HCT116 (cell line): Measurements from ENCODE around the gene MRPS2.

Experiments
- CEBPB ChIP-seq: IDR thresholded peaks from 2 replicates; pipeline ENCODE4 v1.6.1; 2012; ENCODE audit warnings: low read depth
- EGR1 ChIP-seq: IDR thresholded peaks from 2 replicates; pipeline ENCODE4 v1.6.1; 2012; ENCODE audit warnings: low read depth
- ELF1 ChIP-seq: IDR thresholded peaks from 2 replicates; pipeline ENCODE4 v1.6.1; 2012; ENCODE audit warnings: low read depth, borderline replicate concordance
- EZH2 ChIP-seq: fragments of 200-600 bp; sonication (generic); IDR thresholded peaks from 2 replicates; pipeline ENCODE4 v1.6.1; 2017; ENCODE audit warnings: antibody characterized with exemption, mixed run types
- EZH2phosphoT487 ChIP-seq: fragments of 200-600 bp; IDR thresholded peaks from 2 replicates; pipeline ENCODE4 v1.6.1; 2018; ENCODE audit warnings: antibody characterized with exemption, borderline replicate concordance
- JUND ChIP-seq: IDR thresholded peaks from 2 replicates; pipeline ENCODE4 v1.6.1; 2012
- POLR2A ChIP-seq: IDR thresholded peaks from 2 replicates; pipeline ENCODE4 v1.7.0; 2011; ENCODE audit warnings: borderline replicate concordance; ENCODE audit not compliant: insufficient read depth, insufficient read length; ENCODE audit errors: extremely low read depth
- POLR2AphosphoS5 ChIP-seq: IDR thresholded peaks from 2 replicates; pipeline ENCODE4 v1.6.1; 2011; ENCODE audit warnings: mild to moderate bottlenecking, low read depth, low read length, moderate library complexity
- SP1 ChIP-seq: IDR thresholded peaks from 2 replicates; pipeline ENCODE4 v1.6.1; 2012; ENCODE audit warnings: low read depth
- TCF7L2 ChIP-seq: IDR thresholded peaks from 2 replicates; pipeline ENCODE4 v1.7.0; 2011; ENCODE audit warnings: borderline replicate concordance, inconsistent platforms; ENCODE audit not compliant: insufficient read depth, insufficient read length; ENCODE audit errors: extremely low read depth
- ZNF274 ChIP-seq: fragments of 200-500 bp; sonication (Bioruptor generic); IDR thresholded peaks from 2 replicates; pipeline ENCODE4 v1.6.1; 2014; ENCODE audit warnings: mild to moderate bottlenecking, low read depth, low read length, inconsistent platforms
- TF ChIP-seq, protein P1 (sequence below), 3 experiments: fragments of 200-600 bp in 1 of 3; sonication (generic) in 1 of 3; IDR thresholded peaks in 2 of 3; conservative IDR thresholded peaks in 1 of 3; 2 replicates each; pipeline ENCODE4 v1.5.1; 2012 to 2017; ENCODE audit warnings: low read depth in 2 of 3, low read length in 2 of 3, antibody characterized with exemption in 1 of 3, borderline replicate concordance in 1 of 3, control low read depth in 1 of 3, mild to moderate bottlenecking in 1 of 3, mixed read lengths in 1 of 3, mixed run types in 1 of 3, moderate library complexity in 1 of 3; ENCODE audit not compliant: insufficient read depth in 1 of 3
- TF ChIP-seq, protein P2 (sequence below): IDR thresholded peaks from 2 replicates; pipeline ENCODE4 v1.6.1; 2012; ENCODE audit warnings: low read depth
- TF ChIP-seq, protein P3 (sequence below): IDR thresholded peaks from 2 replicates; pipeline ENCODE4 v1.6.1; 2012

DNA sequence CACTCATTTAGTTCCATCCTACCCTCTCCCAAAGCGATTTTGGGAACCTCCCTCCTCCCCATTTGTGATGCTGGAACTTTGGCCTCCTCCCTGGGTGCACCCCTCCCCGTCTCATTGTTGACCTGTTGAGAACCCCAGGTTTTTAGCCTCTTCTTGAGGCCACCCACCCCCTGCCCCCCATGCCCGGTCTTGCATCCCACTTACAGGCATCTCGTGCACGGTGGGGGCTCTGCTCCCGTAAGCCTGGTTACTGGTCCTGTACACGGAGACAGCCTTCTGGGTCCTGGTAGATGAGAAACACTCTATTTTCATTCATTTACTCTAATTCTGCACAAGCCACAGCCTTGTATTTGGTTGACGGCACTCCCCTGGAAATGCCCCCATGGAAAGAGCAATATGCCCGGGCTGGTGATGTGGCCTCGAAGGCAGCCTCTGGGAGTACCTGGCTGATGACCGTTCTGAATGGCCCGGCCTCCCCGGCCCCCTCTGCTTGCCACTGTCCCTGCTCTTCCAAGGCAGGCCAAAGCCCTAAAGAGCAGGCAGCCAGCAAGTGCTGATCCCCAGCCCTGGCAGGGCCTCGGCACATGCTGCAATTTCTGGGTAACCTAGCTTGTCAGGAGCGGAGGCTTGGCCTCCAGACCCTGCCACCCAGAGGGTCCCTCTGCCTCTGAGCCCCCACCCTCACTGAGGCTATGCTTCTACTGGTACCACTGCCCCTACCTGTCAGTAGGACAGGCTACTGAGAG is 1.9 kb upstream of the MRPS2 start:
- TF ChIP-seq CEBPB (no peak), EZH2 (no peak), EZH2phosphoT487 (no peak), POLR2A (no peak), TCF7L2 (no peak), JUND (no peak), ZNF274 (no peak), SP1 (no peak), POLR2AphosphoS5 (no peak), ELF1 (no peak), EGR1 (no peak)
- TF ChIP-seq, protein P1, sequence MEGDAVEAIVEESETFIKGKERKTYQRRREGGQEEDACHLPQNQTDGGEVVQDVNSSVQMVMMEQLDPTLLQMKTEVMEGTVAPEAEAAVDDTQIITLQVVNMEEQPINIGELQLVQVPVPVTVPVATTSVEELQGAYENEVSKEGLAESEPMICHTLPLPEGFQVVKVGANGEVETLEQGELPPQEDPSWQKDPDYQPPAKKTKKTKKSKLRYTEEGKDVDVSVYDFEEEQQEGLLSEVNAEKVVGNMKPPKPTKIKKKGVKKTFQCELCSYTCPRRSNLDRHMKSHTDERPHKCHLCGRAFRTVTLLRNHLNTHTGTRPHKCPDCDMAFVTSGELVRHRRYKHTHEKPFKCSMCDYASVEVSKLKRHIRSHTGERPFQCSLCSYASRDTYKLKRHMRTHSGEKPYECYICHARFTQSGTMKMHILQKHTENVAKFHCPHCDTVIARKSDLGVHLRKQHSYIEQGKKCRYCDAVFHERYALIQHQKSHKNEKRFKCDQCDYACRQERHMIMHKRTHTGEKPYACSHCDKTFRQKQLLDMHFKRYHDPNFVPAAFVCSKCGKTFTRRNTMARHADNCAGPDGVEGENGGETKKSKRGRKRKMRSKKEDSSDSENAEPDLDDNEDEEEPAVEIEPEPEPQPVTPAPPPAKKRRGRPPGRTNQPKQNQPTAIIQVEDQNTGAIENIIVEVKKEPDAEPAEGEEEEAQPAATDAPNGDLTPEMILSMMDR (IDR thresholded peaks at IDR 0.05 in 2 of 3, conservative IDR thresholded peaks at IDR 0.05 in 1 of 3; ENCODE audit: borderline replicate concordance in 1 of 3, insufficient read depth in 1 of 3, low read depth in 2 of 3, low read length in 2 of 3): no peak
- TF ChIP-seq, protein P2, sequence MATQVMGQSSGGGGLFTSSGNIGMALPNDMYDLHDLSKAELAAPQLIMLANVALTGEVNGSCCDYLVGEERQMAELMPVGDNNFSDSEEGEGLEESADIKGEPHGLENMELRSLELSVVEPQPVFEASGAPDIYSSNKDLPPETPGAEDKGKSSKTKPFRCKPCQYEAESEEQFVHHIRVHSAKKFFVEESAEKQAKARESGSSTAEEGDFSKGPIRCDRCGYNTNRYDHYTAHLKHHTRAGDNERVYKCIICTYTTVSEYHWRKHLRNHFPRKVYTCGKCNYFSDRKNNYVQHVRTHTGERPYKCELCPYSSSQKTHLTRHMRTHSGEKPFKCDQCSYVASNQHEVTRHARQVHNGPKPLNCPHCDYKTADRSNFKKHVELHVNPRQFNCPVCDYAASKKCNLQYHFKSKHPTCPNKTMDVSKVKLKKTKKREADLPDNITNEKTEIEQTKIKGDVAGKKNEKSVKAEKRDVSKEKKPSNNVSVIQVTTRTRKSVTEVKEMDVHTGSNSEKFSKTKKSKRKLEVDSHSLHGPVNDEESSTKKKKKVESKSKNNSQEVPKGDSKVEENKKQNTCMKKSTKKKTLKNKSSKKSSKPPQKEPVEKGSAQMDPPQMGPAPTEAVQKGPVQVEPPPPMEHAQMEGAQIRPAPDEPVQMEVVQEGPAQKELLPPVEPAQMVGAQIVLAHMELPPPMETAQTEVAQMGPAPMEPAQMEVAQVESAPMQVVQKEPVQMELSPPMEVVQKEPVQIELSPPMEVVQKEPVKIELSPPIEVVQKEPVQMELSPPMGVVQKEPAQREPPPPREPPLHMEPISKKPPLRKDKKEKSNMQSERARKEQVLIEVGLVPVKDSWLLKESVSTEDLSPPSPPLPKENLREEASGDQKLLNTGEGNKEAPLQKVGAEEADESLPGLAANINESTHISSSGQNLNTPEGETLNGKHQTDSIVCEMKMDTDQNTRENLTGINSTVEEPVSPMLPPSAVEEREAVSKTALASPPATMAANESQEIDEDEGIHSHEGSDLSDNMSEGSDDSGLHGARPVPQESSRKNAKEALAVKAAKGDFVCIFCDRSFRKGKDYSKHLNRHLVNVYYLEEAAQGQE: no peak
- TF ChIP-seq, protein P3, sequence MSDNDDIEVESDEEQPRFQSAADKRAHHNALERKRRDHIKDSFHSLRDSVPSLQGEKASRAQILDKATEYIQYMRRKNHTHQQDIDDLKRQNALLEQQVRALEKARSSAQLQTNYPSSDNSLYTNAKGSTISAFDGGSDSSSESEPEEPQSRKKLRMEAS: no peak
